Neural cell (in vitro differentiated cells): Measurements from ENCODE around the gene RPL27A. TPM values are rescaled to one million over a fixed set of nuclear protein-coding genes. Genes with fewer than 3 reads are reported as not detected.

Source experiments
- H2AFZ ChIP-seq: fragments of 200-600, 300-800 bp; sonication (generic), shearing (Covaris generic); 2 replicates; pipeline ENCODE4 v1.6.0; 2014; ENCODE audit warnings: low read depth, mild to moderate bottlenecking, antibody characterized with exemption, low read length, moderate library complexity
- H3F3A ChIP-seq: fragments of 200-600 bp; shearing (Covaris generic); 2 replicates; pipeline ENCODE4 v1.6.1; 2016; ENCODE audit warnings: mild to moderate bottlenecking, moderate library complexity, mixed read lengths, antibody characterized with exemption, low read length; ENCODE audit not compliant: insufficient read depth, poor library complexity, severe bottlenecking
- H3K27ac ChIP-seq: fragments of 200-600, 300-800 bp; sonication (generic), shearing (Covaris generic); 2 replicates; pipeline ENCODE4 v1.5.1; 2014; ENCODE audit warnings: mild to moderate bottlenecking, low read length, moderate library complexity
- H3K27me3 ChIP-seq: fragments of 300-800, 200-600 bp; sonication (generic), shearing (Covaris generic); 2 replicates; pipeline ENCODE4 v1.6.0; 2014; ENCODE audit warnings: mild to moderate bottlenecking, low read depth, low read length, moderate library complexity; ENCODE audit not compliant: insufficient read depth
- H3K36me3 ChIP-seq: fragments of 300-800, 200-600 bp; sonication (generic), shearing (Covaris generic); 2 replicates; pipeline ENCODE4 v1.5.1; 2014; ENCODE audit warnings: mild to moderate bottlenecking, antibody characterized with exemption, low read length, moderate library complexity; ENCODE audit not compliant: insufficient read depth
- H3K4me2 ChIP-seq: fragments of 300-800, 200-600 bp; sonication (generic), shearing (Covaris generic); 2 replicates; pipeline ENCODE4 v1.6.0; 2014; ENCODE audit warnings: mild to moderate bottlenecking, low read length
- H3K4me3 ChIP-seq: fragments of 300-800, 200-600 bp; sonication (generic), shearing (Covaris generic); 2 replicates; pipeline ENCODE4 v1.5.1; 2014; ENCODE audit warnings: mild to moderate bottlenecking, low read length, moderate library complexity
- H3K79me2 ChIP-seq: fragments of 200-600 bp; shearing (Covaris generic); replicated peaks from 2 replicates; pipeline ENCODE4 v1.6.0; 2014; ENCODE audit warnings: mild to moderate bottlenecking, low read length, moderate library complexity; ENCODE audit not compliant: insufficient read depth
- H3K9ac ChIP-seq: fragments of 300-800, 200-600 bp; sonication (generic), shearing (Covaris generic); 2 replicates; pipeline ENCODE4 v1.6.1; 2016; ENCODE audit warnings: mild to moderate bottlenecking, low read length, mixed read lengths
- H3K9me2 ChIP-seq: fragments of 200-600 bp; shearing (Covaris generic); 2 replicates; pipeline ENCODE4 v1.6.1; 2016; ENCODE audit warnings: mild to moderate bottlenecking, low read length, mixed read lengths; ENCODE audit not compliant: insufficient read depth
- H3K9me3 ChIP-seq: fragments of 200-600, 300-800 bp; sonication (generic), shearing (Covaris generic); 2 replicates; pipeline ENCODE4 v1.6.1; 2016; ENCODE audit warnings: mild to moderate bottlenecking, mixed run types, low read length, moderate library complexity, mixed read lengths
- H4K20me1 ChIP-seq: fragments of 200-600 bp; shearing (Covaris generic); 2 replicates; pipeline ENCODE4 v1.6.1; 2016; ENCODE audit warnings: mild to moderate bottlenecking, mixed run types; ENCODE audit not compliant: insufficient read depth
- CTCF ChIP-seq: fragments of 450-650 bp; IDR thresholded peaks from 2 replicates; pipeline ENCODE4 v1.5.1; 2014; ENCODE audit warnings: antibody characterized with exemption, mild to moderate bottlenecking, moderate library complexity; ENCODE audit not compliant: poor library complexity, severe bottlenecking
- EP300 ChIP-seq: fragments of 450-650 bp; conservative IDR thresholded peaks from 2 replicates; pipeline ENCODE4 v1.6.1; 2014; ENCODE audit warnings: antibody characterized with exemption, mild to moderate bottlenecking, moderate library complexity; ENCODE audit not compliant: poor library complexity, severe bottlenecking
- EZH2 ChIP-seq: fragments of 200-600, 300-800 bp; shearing (Covaris generic), sonication (generic); IDR thresholded peaks from 2 replicates; pipeline ENCODE4 v1.6.1; 2014; ENCODE audit warnings: antibody characterized with exemption, low read length, borderline replicate concordance, mild to moderate bottlenecking; ENCODE audit not compliant: insufficient read depth, poor library complexity, severe bottlenecking
- MXI1 ChIP-seq: fragments of 450-650 bp; conservative IDR thresholded peaks from 2 replicates; pipeline ENCODE4 v1.6.1; 2014; ENCODE audit warnings: antibody characterized with exemption, mild to moderate bottlenecking; ENCODE audit not compliant: poor library complexity, severe bottlenecking
- POLR2AphosphoS5 ChIP-seq: IDR thresholded peaks from 2 replicates; pipeline ENCODE4 v1.6.1; 2012
- RAD21 ChIP-seq: fragments of 450-650 bp; conservative IDR thresholded peaks from 2 replicates; pipeline ENCODE4 v1.6.1; 2014; ENCODE audit warnings: antibody characterized with exemption, mild to moderate bottlenecking, moderate library complexity
- REST ChIP-seq: IDR thresholded peaks from 2 replicates; pipeline ENCODE4 v1.6.1; 2012; ENCODE audit warnings: borderline replicate concordance
- SMC3 ChIP-seq: fragments of 450-650 bp; conservative IDR thresholded peaks from 2 replicates; pipeline ENCODE4 v1.6.1; 2014; ENCODE audit warnings: antibody characterized with exemption, mild to moderate bottlenecking, moderate library complexity; ENCODE audit not compliant: poor library complexity
- TAF1 ChIP-seq: IDR thresholded peaks from 2 replicates; pipeline ENCODE4 v1.6.1; 2012; ENCODE audit warnings: low read depth
- polyA plus RNA-seq: library from polyadenylated mRNA; depleted of rRNA; stranded (reverse); fragments of >200 nt; gene quantifications from 2 replicates; pipeline ENCODE4 v1.2.3, GENCODE V29; 2014

The RPL27A gene
- polyA plus RNA-seq, 1 donor from 2014 or later = 700 TPM

- H4K20me1 ChIP-seq = no peaks in the 10 kb centered on the region
- no peak for TF ChIP-seq TAF1
- TF ChIP-seq SMC3 = no peak
- no peak for TF ChIP-seq REST
- no peak for TF ChIP-seq POLR2AphosphoS5
- TF ChIP-seq EP300 = no peak
- no peak for TF ChIP-seq CTCF
- no peak for TF ChIP-seq RAD21
- no peak for TF ChIP-seq EZH2
- no peak for TF ChIP-seq MXI1
- no peak overlapping the region for H2AFZ ChIP-seq
- H3K9ac ChIP-seq = no peak overlapping the region
- H3K36me3 ChIP-seq = peaks cover 8% of the 10 kb centered on the region
- peaks cover 13% of the 10 kb centered on the region for H3F3A ChIP-seq
- H3K9me3 ChIP-seq = no peaks in the 10 kb centered on the region
- H3K4me3 ChIP-seq = no peak overlapping the region
- no peak overlapping the region for H3K27ac ChIP-seq
- H3K9me2 ChIP-seq = no peaks in the 10 kb centered on the region
- H3K4me2 ChIP-seq = no peak overlapping the region
- H3K27me3 ChIP-seq = no peaks in the 10 kb centered on the region
- H3K79me2 ChIP-seq = no peaks in the 10 kb centered on the region
Measured at GRCh38 chr11:8690374-8691342, 8.1 kb downstream of the RPL27A start.

DNA sequence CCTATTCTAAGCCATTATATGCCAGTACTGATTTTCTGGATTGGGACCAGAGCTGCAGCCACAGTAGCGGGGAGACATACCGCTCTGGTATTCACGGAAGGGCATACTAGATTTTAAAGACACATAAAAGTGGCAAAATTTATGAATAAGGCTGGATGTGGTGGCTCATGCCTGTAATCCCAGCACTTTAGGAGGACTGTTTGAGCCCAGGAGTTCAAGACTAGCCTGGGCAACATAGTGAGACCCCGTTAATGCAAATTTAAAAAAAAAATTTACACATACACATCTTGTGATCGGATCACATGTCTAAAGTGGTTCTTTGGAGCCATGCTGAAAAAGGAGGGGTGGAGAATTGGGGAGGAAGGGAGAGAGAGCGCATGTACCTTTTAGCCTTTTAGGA is 9.0 kb downstream of the RPL27A start:
- Histone ChIP-seq H3K9ac (no peak overlapping the region), H3K4me3 (no peak overlapping the region), H3K4me2 (no peak overlapping the region), H3K79me2 (no peaks in the 10 kb centered on the region), H4K20me1 (no peaks in the 10 kb centered on the region), H3K27ac (no peak overlapping the region), H2AFZ (no peak overlapping the region), H3K27me3 (no peaks in the 10 kb centered on the region), H3K36me3 (peaks cover 4% of the 10 kb centered on the region), H3F3A (peaks cover 13% of the 10 kb centered on the region), H3K9me2 (no peaks in the 10 kb centered on the region), H3K9me3 (no peaks in the 10 kb centered on the region)
- TF ChIP-seq POLR2AphosphoS5 = no peak
- TF ChIP-seq EZH2 = no peak
- no peak for TF ChIP-seq CTCF
- TF ChIP-seq RAD21 = no peak
- no peak for TF ChIP-seq SMC3
- TF ChIP-seq REST = no peak
- TF ChIP-seq EP300 = no peak
- no peak for TF ChIP-seq MXI1
- no peak for TF ChIP-seq TAF1
